GM12864 (cell line): ENCODE data around the gene LRP11.

Source experiments
- DNase-seq: peaks from one replicate; pipeline ENCODE4 v3.0.0-alpha.2; 2011; ENCODE audit warnings: low read depth
- H3K4me3 ChIP-seq: 2 replicates; pipeline ENCODE4 v1.5.1; 2011; ENCODE audit warnings: mild to moderate bottlenecking, low read depth, low read length, control low read depth
- TF ChIP-seq, protein P1 (sequence below): IDR thresholded peaks from 2 replicates; pipeline ENCODE4 v1.5.1; 2011; ENCODE audit warnings: low read depth, mild to moderate bottlenecking, moderate library complexity, low read length, control low read depth, inconsistent platforms; ENCODE audit errors: missing control alignments

LRP11 gene

DNA sequence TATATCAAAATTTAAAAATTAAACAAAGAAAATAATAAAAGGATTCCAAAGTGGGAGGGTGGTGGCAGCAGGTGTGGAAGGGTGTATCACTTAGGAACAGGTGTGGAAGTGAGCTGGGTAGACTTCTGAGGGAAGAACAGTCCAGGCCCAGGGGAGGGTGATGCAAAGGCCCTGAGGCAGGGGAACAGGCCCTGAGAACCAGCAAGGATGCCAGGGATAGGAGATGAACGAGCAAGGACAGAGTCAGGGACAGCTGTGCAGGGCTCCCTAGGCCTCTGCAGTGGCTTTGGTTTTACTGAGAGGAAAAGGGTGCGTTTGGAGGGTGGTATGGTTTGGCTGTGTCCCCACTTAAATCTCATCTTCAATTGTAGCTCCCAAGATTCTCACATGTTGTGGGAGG lies 43.2 kb upstream of the LRP11 start:
- DNase-seq, result no peak
- no peak overlapping the region for H3K4me3 ChIP-seq
- TF ChIP-seq, protein P1, sequence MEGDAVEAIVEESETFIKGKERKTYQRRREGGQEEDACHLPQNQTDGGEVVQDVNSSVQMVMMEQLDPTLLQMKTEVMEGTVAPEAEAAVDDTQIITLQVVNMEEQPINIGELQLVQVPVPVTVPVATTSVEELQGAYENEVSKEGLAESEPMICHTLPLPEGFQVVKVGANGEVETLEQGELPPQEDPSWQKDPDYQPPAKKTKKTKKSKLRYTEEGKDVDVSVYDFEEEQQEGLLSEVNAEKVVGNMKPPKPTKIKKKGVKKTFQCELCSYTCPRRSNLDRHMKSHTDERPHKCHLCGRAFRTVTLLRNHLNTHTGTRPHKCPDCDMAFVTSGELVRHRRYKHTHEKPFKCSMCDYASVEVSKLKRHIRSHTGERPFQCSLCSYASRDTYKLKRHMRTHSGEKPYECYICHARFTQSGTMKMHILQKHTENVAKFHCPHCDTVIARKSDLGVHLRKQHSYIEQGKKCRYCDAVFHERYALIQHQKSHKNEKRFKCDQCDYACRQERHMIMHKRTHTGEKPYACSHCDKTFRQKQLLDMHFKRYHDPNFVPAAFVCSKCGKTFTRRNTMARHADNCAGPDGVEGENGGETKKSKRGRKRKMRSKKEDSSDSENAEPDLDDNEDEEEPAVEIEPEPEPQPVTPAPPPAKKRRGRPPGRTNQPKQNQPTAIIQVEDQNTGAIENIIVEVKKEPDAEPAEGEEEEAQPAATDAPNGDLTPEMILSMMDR, result no peak

DNA sequence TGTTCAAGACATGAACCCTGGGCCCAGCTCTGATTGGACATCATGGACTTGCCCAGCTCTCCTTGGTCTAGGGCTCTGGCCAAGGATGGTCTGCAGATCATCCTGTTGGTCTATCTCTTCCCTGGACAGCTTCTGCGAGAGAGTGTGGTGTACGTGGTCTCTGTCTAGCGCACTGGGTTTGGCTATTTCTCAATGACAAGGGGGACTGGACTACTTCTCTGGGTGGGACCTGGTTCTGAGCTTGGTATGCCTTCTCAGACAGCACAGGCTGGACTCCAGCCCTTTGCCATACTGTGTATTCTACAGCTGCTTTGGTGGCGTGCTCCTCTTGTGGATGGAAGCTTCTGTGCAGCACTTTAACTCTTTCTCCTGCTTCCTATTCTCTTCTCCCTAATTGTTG lies 42.2 kb upstream of the LRP11 start:
- H3K4me3 ChIP-seq, result no peak overlapping the region
- no peak for DNase-seq
- TF ChIP-seq, protein P1, result no peak

DNA sequence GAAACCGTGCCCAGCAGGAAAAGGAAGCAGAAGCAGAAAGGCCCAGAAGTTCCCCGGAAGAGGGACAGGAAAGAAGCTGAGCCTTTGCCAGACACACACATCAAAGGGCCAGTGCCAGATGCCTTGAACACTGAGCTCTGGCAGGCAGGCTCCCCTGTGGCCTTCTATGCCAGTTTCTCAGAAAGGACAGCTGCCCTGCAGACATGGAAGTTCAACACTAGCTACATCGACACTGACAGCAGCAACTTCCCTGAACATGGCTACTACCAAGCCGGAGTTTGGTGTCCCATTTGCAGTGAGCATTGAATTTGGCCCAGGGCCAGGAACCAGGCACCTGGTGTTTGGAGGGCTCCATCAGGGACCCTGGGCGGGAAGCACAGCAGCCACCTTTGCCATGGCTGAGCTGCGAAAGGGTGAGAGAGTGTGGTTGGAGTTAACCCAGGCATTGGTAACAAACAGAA lies 41.8 kb upstream of the LRP11 start:
- DNase-seq, result no peak
- no peak overlapping the region for H3K4me3 ChIP-seq
- TF ChIP-seq, protein P1, result no peak

DNA sequence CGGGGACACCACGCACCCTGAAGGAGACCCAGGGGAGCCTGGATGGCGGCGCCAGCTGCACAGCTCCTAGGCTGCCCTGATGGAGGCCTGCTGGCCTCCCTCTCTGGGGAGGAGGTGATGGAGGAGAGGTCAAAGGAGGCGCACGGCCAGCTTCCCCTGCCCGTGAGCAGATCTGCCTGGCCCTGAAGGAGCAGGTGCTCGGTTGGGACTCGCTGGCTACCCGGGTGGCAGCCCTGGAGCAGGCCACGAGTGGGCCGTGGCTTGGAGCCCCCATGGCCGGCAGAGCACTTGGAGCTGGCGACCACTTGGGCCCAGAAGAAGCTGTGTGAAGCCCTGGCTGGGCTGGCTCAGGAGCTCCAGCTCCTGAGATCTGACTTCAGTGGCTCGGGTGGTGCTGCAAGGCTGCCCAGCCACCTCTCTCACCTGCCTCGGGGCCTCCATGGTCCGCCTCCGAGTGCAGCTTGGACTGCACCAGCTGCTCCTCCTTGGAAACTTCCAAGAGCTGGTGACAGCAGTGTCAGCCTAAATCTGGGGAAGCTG lies 41.3 kb upstream of the LRP11 start:
- no peak overlapping the region for H3K4me3 ChIP-seq
- no peak for DNase-seq
- TF ChIP-seq, protein P1, result no peak

DNA sequence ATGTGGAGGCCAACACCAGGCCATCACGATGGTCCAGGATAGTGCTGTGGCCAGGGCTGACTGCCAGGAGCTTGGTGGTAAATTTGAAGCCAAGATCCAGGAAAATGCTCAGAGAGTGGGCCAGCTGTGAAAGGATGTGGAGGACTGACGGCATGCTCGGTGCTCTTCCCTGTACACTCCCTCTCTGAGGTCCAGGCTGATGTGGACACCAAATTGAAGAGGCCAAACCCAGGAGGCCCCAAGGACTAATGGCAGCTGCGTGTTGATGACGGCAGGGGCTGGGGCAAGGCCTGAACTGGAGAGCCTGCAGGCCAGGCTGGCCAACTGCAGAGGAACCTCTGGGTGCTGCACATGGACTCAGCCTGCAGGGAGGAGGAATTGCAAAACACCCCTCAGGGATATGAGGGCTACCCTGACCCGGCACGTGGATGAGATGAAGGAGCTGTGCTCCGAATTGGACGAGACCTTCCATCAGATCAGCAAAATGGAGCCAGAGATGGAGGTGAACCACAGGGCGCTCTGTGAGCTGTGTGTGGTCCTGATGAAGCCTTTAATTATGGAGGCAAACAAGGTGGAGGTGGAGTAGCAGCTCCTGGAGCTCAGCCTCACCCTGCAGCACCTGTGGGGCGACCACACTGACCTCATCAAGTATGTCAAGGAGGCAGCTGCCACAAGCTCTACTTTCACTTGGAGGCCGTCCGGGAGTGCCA lies 40.7 kb upstream of the LRP11 start:
- DNase-seq, result no peak
- TF ChIP-seq, protein P1, result no peak
- H3K4me3 ChIP-seq, result no peak overlapping the region

DNA sequence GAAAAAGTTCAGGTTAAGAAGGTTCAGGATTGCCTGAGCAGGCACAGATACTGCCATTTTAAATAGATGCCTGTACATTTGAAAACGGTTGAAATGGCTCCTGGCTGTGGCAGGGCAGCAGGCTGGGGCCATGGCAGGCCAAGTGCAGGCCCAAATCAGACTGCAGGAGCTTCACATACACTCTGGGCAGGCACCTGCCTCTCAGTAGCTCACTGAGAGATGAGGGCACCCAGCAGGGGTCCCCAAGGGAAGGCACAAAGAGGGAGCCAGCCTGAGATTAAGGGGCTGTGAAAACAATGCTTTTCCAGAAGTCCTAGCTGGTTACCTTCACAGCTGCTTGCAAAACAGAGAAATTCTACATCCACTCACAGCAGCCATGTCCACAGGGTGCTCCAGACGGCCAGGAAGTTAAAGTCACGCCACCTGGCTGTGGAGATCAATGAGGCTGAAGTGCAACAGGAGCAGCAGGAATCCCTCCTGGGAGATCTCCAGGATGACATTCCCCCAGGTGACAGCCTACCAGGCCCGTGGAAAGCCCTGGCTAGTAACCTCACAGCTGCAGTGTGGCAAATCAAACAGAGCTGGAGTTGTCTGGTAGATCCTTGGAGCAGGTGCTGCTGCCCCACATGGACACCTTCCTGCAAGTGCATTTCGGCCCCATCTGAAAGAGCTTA lies 39.9 kb upstream of the LRP11 start:
- TF ChIP-seq, protein P1, result no peak
- H3K4me3 ChIP-seq, result no peak overlapping the region
- no peak for DNase-seq
